GM21526 (cell line): ENCODE results near the gene SEC23IP.
"Not testable (repeated sequence)": the region's sequence is repeated elsewhere in the genome, so short reads cannot be mapped to it uniquely, and the experiment has no call there.

Experiments
- ATAC-seq: cut with Tn5 transposase; IDR thresholded peaks from one replicate; pipeline ENCODE4 v1.9.1; 2021; ENCODE audit warnings: moderate library complexity; ENCODE audit not compliant: unreplicated experiment, low FRiP score

SEC23IP gene

GRCh38 chr10:119878524-119878923, 14.0 kb upstream of the SEC23IP start:
- ATAC-seq: no peak

- ATAC-seq: not testable (repeated sequence)
These were observed 8.5 kb upstream of the SEC23IP start for GRCh38 chr10:119883901-119884611.

DNA sequence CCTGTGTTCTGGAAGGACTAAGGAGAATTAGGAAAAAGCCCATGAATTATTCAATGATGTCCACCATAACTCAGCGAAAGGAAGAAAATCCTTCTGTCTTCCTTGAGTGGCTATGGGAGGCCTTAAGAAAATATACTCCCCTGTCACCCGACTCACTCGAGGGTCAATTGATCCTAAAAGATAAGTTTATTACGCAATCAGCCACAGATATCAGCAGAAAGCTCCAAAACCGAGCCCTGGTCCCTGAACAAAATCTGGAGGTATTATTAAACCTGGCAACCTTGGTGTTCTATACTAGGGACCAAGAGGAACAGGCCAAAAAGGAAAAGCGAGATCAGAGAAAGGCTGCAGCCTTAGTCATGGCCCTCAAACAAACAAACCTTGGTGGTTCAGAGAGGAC, 6.5 kb upstream of the SEC23IP start:
- ATAC-seq: not testable (repeated sequence)

DNA sequence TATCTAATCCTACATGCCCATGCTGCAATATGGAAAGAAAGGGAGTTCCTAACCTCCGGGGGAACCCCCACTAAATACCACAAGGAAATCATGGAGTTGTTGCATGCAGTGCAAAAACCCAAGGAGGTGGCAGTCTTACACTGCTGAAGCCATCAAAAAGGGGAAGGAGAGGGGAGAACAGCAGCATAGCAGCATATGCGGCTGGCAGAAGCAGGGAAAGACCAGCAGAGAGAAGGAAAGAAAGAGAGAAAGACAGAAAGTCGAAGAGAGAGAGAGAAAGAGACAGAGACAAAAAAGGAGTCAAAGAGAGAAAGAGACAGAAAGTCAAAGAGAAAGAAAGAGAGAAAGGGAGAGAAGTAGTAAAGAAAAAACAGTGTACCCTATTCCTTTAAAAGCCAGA, 3.8 kb upstream of the SEC23IP start:
- not testable (repeated sequence) for ATAC-seq

- not testable (repeated sequence) for ATAC-seq
These were observed 3.3 kb upstream of the SEC23IP start for GRCh38 chr10:119889201-119889600.

- ATAC-seq: not testable (repeated sequence)
These were observed 2.2 kb upstream of the SEC23IP start for GRCh38 chr10:119890307-119890706.

- not testable (repeated sequence) for ATAC-seq
These were observed 712 bp upstream of the SEC23IP start for GRCh38 chr10:119891849-119892187.

- ATAC-seq: no peak
These were observed 544 bp downstream of the SEC23IP start for GRCh38 chr10:119893074-119893473.

DNA sequence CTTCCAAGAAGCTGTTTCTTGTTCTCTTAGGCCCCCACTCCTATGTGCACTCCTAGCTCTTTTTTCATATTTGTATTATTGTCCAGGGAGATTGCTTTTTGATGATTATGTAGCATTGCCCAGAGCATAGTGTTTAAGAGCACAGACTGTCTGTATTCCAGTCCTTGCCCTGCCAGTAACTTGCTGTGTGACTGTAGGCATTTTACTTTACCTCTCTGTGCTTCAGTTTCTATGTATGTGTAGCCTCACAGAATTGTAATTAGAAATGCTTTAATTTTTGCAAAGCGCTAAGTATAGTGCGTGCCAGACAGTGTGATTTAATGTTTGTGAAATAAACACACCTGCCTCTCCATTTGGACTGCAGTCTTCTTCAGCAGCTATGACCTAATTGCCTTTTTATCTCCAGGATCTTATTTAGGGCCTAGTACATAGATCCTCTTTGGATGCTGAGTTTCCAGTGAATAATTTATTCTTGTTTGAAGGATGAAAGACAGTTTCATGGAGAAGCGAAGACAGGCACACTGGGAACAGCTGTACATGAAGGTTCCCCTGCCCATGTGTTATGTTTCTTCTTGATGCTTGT, 1.4 kb downstream of the SEC23IP start:
- no peak for ATAC-seq

DNA sequence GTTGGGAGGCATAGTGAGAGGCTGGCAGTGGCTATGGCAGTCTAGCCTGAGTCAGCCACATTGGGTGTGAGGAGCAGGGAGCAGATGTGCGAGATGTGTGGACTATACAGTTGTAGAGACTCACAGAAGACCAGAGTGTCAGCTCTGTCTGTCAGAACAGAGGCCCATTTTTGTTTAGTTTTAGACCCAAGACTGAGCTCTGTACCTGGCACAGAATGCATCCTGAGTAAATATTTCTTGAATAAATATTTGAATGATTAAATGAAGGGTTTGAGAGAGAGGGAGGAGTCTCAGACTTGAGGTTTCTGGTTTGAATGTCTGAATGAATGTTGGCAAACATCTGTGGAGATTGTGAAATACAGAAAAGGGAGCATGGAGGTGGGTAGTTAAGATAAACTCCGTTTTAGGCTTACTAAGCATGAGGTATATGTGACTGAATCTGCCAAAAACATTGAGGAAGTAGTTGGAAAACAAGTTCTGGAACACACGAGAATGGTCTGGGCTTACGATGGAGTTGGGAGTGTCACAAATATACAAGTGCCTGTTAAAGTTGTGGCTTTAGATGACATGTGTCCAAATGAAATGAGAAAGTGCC, 3.6 kb downstream of the SEC23IP start:
- ATAC-seq: no peak

- no peak for ATAC-seq
These were observed 4.6 kb downstream of the SEC23IP start for GRCh38 chr10:119896937-119897770.

DNA sequence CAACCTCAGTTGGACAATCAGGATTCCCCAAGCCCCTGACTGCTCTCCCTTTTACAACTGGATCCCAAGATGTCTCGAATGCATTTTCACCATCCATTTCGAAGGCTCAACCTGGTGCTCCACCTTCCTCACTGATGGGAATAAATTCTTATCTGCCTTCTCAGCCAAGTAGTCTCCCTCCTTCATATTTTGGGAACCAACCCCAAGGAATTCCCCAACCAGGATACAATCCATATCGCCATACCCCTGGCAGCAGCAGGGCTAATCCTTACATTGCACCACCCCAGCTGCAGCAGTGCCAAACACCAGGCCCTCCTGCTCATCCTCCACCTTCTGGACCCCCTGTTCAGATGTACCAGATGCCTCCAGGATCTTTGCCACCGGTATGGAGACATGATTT, 6.0 kb downstream of the SEC23IP start:
- no peak for ATAC-seq

DNA sequence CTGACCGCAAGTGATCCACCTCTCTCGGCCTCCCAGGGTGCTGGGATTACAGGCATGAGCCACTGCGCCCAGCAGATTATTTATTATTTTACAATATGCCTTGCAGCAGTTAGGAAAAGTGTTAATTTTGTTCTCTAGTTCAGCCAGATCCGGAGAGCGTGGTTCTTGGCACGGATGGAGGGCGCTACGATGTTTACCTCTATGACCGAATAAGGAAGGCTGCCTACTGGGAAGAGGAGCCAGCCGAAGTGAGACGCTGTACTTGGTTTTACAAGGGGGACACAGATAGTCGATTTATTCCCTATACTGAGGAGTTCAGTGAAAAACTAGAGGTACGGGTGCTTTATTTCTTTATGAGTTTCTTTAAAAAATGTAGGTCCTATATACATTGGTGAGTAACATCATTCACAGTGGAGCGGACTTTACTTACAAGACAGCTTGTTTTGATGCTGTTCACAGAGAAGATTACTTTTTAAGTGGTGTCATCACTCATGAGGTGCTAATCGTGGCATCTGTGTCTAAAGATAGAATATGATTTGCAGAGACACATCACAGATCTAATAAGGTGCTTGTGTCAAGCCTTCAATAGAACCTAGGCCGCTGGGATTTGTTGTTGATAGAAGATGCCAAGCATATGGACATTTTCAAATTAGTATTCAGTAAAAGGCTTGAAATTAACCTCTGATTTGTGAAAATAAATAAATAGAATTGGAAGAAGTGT, 11.6 kb downstream of the SEC23IP start:
- no peak for ATAC-seq

DNA sequence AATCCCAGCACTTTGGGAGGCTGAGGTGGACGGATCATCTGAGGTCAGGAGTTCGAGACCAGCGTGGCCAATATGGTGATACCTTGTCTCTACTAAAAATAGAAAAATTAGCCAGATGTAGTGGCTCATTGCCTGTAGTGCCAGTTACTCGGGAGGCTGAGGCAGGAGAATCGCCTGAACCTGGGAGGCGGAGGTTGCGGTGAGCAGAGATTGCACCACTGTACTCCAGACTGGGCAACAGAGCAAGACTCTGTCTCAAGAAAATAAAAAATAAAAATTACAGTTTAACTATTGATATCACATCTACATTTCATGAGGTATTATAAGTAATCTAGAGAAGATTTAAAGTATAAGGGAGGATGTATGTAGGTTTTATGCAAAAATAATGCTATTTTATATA, 15.2 kb downstream of the SEC23IP start:
- ATAC-seq: not testable (repeated sequence)

DNA sequence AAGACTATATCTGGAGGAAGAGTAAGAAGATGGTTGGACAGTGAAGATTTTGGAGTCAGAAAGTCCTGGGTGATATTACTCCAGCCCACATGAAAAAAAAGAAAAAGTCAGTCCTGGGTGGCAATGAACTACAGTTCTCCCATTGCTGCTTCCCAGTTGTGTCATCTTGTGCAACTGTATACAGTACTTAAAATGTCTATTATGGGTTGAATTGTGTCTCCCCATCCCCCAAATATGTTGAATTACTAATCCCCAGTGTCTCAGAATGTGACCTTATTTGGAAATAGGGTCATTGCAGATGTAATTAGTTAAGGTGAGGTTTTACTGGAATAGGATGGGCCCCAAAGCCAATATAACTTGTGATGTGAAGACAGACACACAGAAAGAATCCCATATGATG, 15.6 kb downstream of the SEC23IP start:
- no peak for ATAC-seq

- no peak for ATAC-seq
These were observed 18.2 kb downstream of the SEC23IP start for GRCh38 chr10:119910689-119911088.

GRCh38 chr10:119917777-119918176, 25.2 kb downstream of the SEC23IP start:
- ATAC-seq: no peak

- no peak for ATAC-seq
These were observed 26.7 kb downstream of the SEC23IP start for GRCh38 chr10:119919271-119919670.

DNA sequence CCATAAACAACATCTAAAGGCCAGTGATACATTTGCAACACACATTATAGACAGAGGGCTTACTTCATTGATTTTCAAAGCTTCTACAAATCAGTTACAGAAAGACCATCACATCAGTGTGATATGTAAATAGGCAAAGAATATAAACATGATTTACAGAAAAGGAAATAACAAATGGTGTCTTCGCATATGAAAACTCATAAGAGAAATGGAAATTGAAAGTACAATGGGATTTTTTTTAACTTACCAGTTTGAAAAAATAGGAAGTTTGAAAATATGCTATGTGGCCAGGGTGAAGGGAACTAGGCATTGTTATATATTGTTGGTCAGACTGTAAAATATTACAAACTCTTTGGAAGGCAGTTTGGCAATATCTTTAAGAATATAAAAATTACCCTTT, 27.3 kb downstream of the SEC23IP start:
- no peak for ATAC-seq

DNA sequence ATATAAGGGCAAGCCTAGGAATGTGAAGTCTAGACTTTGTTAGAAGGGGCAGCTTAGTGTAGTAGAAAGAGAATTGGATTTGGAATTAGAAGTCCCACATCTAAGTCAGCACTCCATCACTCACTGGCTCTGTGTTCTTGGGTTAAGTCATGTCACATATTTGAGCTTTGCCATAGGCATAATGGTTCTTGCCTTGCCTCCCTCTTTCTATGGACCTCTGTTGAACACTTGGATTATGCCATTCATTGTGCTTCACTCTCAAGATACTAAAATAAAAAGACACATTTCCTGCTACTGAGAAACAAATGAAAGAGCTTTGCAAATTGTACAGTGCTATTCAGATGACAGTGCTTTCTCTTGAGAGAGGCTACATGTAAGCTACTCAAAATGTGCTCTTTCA, 35.9 kb downstream of the SEC23IP start:
- no peak for ATAC-seq

- no peak for ATAC-seq
These were observed 39.3 kb downstream of the SEC23IP start for GRCh38 chr10:119931871-119932270.
